PC-3 (cell line): Measurements from ENCODE around the gene SRGAP1. TPM values are rescaled to one million over a fixed set of nuclear protein-coding genes. Genes with fewer than 3 reads are reported as not detected.

ENCODE experiments used
- ATAC-seq: fragments of 200-7000 bp; cut with Tn5 transposase; 2 replicates; pipeline ENCODE4 v1.9.1; 2020; ENCODE audit warnings: mild to moderate bottlenecking, moderate library complexity
- BruUV-seq: library from RNA; stranded (reverse); fragments of 400-500 nt; replicated peaks from 2 replicates; lab custom pipeline; 2021; lab: Mats Ljungman, UMichigan
- CTCF ChIA-PET: fragments of 300-600 bp; sonication (Branson Sonifier 250); formaldehyde crosslinking; loops from one replicate; lab custom pipeline; 2022; ENCODE audit warnings: antibody characterized with exemption; lab: Charles Lee
- POLR2A ChIA-PET: fragments of 300-600 bp; sonication (Branson Sonifier 250); formaldehyde crosslinking; loops from one replicate; lab custom pipeline; 2022; ENCODE audit warnings: antibody characterized with exemption; ENCODE audit not compliant: unreplicated experiment; lab: Charles Lee
- DNase-seq: peaks from one replicate; pipeline ENCODE4 v3.0.0-alpha.2; 2015
- H2AFZ ChIP-seq: fragments of 300-600 bp; sonication (generic); 2 replicates; pipeline ENCODE4 v1.6.0; 2016; ENCODE audit warnings: antibody characterized with exemption, low read length
- H3F3A ChIP-seq: fragments of 300-600 bp; sonication (generic); one replicate; pipeline ENCODE4 v1.6.0; 2017; ENCODE audit warnings: antibody characterized with exemption, low read length, control low read depth, mild to moderate bottlenecking; ENCODE audit not compliant: unreplicated experiment
- H3K27ac ChIP-seq: fragments of 300-600 bp; sonication (generic); 2 replicates; pipeline ENCODE4 v1.5.1; 2016; ENCODE audit warnings: mild to moderate bottlenecking, low read length
- H3K27me3 ChIP-seq: fragments of 300-600 bp; sonication (generic); 2 replicates; pipeline ENCODE4 v1.6.1; 2016; ENCODE audit warnings: low read length, mixed read lengths
- H3K36me3 ChIP-seq: fragments of 300-600 bp; sonication (generic); 2 replicates; pipeline ENCODE4 v1.6.1; 2016; ENCODE audit warnings: low read depth, mixed run types, low read length, mixed read lengths
- H3K4me1 ChIP-seq: fragments of 300-600 bp; sonication (generic); 2 replicates; pipeline ENCODE4 v1.5.1; 2016; ENCODE audit warnings: low read length; ENCODE audit not compliant: insufficient read depth
- H3K4me2 ChIP-seq: fragments of 300-600 bp; sonication (generic); 2 replicates; pipeline ENCODE4 v1.6.0; 2016; ENCODE audit warnings: low read length
- H3K4me3 ChIP-seq: fragments of 300-600 bp; sonication (generic); 2 replicates; pipeline ENCODE4 v1.5.1; 2016; ENCODE audit warnings: mild to moderate bottlenecking, low read length, mixed read lengths
- H3K79me2 ChIP-seq: fragments of 300-600 bp; sonication (generic); 2 replicates; pipeline ENCODE4 v1.6.1; 2017; ENCODE audit warnings: low read length, mixed read lengths
- H3K9ac ChIP-seq: fragments of 300-600 bp; sonication (generic); 2 replicates; pipeline ENCODE4 v1.6.0; 2016; ENCODE audit warnings: mild to moderate bottlenecking, low read length
- H3K9me2 ChIP-seq: fragments of 300-600 bp; sonication (generic); replicated peaks from 2 replicates; pipeline ENCODE4 v1.6.1; 2016; ENCODE audit warnings: mixed run types, low read length, mixed read lengths
- H3K9me3 ChIP-seq: fragments of 300-600 bp; sonication (generic); 2 replicates; pipeline ENCODE4 v1.6.1; 2016; ENCODE audit warnings: low read length, mixed read lengths
- H4K20me1 ChIP-seq: fragments of 300-600 bp; sonication (generic); 2 replicates; pipeline ENCODE4 v1.6.1; 2016; ENCODE audit warnings: low read length, mixed read lengths
- EZH2 ChIP-seq: fragments of 300-600 bp; sonication (generic); IDR thresholded peaks from one replicate; pipeline ENCODE4 v1.6.1; 2017; ENCODE audit warnings: antibody characterized with exemption, mild to moderate bottlenecking, low read length; ENCODE audit not compliant: unreplicated experiment
- EZH2phosphoT487 ChIP-seq: fragments of 300-600 bp; sonication (generic); IDR thresholded peaks from 2 replicates; pipeline ENCODE4 v1.6.1; 2018; ENCODE audit warnings: mild to moderate bottlenecking, antibody characterized with exemption, low read length, borderline replicate concordance
- intact Hi-C: fragments of 100-400 bp; cut with micrococcal nuclease; formaldehyde crosslinking; loops from 2 replicates; pipeline ENCODE4 v1.9.0; 2023
- total RNA-seq: library from RNA; depleted of rRNA; stranded (reverse); fragments of >200 nt; gene quantifications from 2 replicates; pipeline ENCODE4 v1.2.3, GENCODE V29; 2014
- TF ChIP-seq, protein P1 (sequence below): fragments of 300-600 bp; sonication (generic); conservative IDR thresholded peaks from 2 replicates; pipeline ENCODE4 v1.5.1; 2017; ENCODE audit warnings: antibody characterized with exemption, low read depth, mild to moderate bottlenecking, low read length

Gene SRGAP1
- total RNA-seq, 1 experiment from 2014 or later, result 11.0 TPM

GRCh38 chr12:63809566-63809965, 34.9 kb upstream of the SRGAP1 start:
- Histone ChIP-seq H3K4me3 (no peak overlapping the region), H3F3A (peaks cover 4% of the 10 kb centered on the region), H3K9me3 (no peaks in the 10 kb centered on the region), H3K27me3 (no peaks in the 10 kb centered on the region), H2AFZ (no peak overlapping the region), H3K4me2 (no peak overlapping the region), H3K9ac (no peak overlapping the region), H3K79me2 (no peaks in the 10 kb centered on the region), H3K9me2 (no peaks in the 10 kb centered on the region), H3K27ac (no peak overlapping the region), H3K4me1 (peaks cover 23% of the 10 kb centered on the region), H4K20me1 (no peaks in the 10 kb centered on the region), H3K36me3 (peaks cover 3% of the 10 kb centered on the region; the same call in 1 of the 2 replicates)
- CTCF ChIA-PET, result no interaction called here
- intact Hi-C loops, result loop anchor here (10.0 kb wide), 1 partner anchor 705 kb away; no protein-coding TSS in a partner anchor
- no TSS peak for BruUV-seq
- POLR2A ChIA-PET, result no interaction called here
- DNase-seq, result no peak
- TF ChIP-seq EZH2phosphoT487 (no peak), EZH2 (no peak)
- TF ChIP-seq, protein P1, sequence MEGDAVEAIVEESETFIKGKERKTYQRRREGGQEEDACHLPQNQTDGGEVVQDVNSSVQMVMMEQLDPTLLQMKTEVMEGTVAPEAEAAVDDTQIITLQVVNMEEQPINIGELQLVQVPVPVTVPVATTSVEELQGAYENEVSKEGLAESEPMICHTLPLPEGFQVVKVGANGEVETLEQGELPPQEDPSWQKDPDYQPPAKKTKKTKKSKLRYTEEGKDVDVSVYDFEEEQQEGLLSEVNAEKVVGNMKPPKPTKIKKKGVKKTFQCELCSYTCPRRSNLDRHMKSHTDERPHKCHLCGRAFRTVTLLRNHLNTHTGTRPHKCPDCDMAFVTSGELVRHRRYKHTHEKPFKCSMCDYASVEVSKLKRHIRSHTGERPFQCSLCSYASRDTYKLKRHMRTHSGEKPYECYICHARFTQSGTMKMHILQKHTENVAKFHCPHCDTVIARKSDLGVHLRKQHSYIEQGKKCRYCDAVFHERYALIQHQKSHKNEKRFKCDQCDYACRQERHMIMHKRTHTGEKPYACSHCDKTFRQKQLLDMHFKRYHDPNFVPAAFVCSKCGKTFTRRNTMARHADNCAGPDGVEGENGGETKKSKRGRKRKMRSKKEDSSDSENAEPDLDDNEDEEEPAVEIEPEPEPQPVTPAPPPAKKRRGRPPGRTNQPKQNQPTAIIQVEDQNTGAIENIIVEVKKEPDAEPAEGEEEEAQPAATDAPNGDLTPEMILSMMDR, result no peak
- ATAC-seq, result no peak

DNA sequence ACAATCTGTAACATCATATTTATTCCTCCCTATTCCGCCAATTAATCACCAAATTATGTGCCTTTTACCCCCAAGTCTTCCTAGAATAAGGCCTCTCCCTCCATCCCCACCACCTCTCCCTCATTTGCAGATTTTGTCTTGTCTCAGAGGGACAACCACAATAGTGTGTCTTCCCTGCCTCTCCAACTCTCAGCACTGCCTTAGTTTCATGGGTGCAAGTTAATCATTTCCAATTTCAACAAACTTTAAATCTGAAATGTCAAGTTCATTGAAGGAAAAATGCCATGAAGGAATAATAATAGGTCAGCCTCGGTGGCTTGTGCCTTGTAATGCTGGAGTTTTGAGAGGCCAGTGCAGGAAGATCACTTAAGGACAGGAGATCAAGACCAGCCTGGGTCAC, 33.2 kb upstream of the SRGAP1 start:
- Histone ChIP-seq H2AFZ (no peak overlapping the region), H3K9me2 (no peaks in the 10 kb centered on the region), H3K4me1 (peaks cover 13% of the 10 kb centered on the region), H3K36me3 (peaks cover 3% of the 10 kb centered on the region; the same call in 1 of the 2 replicates), H3K9ac (no peak overlapping the region), H3K27me3 (no peaks in the 10 kb centered on the region), H3K4me2 (no peak overlapping the region), H3K27ac (no peak overlapping the region), H3F3A (no peaks in the 10 kb centered on the region), H4K20me1 (no peaks in the 10 kb centered on the region), H3K79me2 (no peaks in the 10 kb centered on the region), H3K4me3 (no peak overlapping the region), H3K9me3 (no peaks in the 10 kb centered on the region)
- CTCF ChIA-PET, result no interaction called here
- no peak for DNase-seq
- BruUV-seq, result no TSS peak
- TF ChIP-seq EZH2 (no peak), EZH2phosphoT487 (no peak)
- TF ChIP-seq, protein P1, result no peak
- intact Hi-C loops, result no loop called here
- ATAC-seq, result no peak
- POLR2A ChIA-PET, result no interaction called here

DNA sequence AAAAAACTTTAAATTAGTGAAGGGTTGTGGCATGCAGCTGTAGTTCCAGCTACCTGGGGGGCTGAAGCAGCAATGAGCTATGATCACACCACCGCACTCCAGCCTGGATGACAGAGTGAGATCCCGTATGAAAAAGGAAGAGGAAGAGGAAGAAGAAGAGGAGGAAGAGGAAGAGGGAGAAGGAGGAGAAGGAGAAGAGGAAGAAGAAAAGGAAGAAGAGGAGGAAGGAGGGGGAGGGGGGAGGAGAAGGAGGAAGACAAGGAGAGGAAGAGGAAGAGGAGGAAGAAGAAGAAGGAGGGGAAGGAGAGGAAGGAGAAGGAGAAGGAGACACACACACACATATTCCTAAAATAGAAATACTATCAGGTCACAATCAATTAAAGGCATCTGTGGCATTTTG, 32.7 kb upstream of the SRGAP1 start:
- Histone ChIP-seq H2AFZ (no peak overlapping the region), H3K79me2 (no peaks in the 10 kb centered on the region), H4K20me1 (no peaks in the 10 kb centered on the region), H3F3A (no peaks in the 10 kb centered on the region), H3K27ac (no peak overlapping the region), H3K27me3 (no peaks in the 10 kb centered on the region), H3K4me3 (no peak overlapping the region), H3K9me3 (no peaks in the 10 kb centered on the region), H3K4me1 (peaks cover 9% of the 10 kb centered on the region), H3K9me2 (no peaks in the 10 kb centered on the region), H3K9ac (no peak overlapping the region), H3K4me2 (no peak overlapping the region), H3K36me3 (peaks cover 2% of the 10 kb centered on the region; the same call in 1 of the 2 replicates)
- BruUV-seq, result no TSS peak
- TF ChIP-seq, protein P1, result no peak
- CTCF ChIA-PET, result no interaction called here
- POLR2A ChIA-PET, result no interaction called here
- intact Hi-C loops, result no loop called here
- ATAC-seq (no peak), DNase-seq (no peak)
